Calu3 (cell line): ENCODE results near the gene ASZ1. TPM values are rescaled to one million over a fixed set of nuclear protein-coding genes. Genes with fewer than 3 reads are reported as not detected.

Source experiments
- BruUV-seq: library from RNA; stranded (reverse); fragments of 400-500 nt; replicated peaks from 2 replicates; lab custom pipeline; 2021; lab: Mats Ljungman, UMichigan
- CTCF ChIA-PET: fragments of 300-600 bp; sonication (Branson Sonifier 250); formaldehyde crosslinking; loops from one replicate; lab custom pipeline; 2022; ENCODE audit warnings: antibody characterized with exemption; lab: Charles Lee
- DNase-seq: peaks from one replicate; pipeline ENCODE4 v3.0.0; 2022
- H3K27ac Mint-ChIP-seq: one replicate; pipeline ENCODE4 v1.8.0; 2022; ENCODE audit warnings: mixed read lengths; ENCODE audit not compliant: unreplicated experiment
- H3K27me3 Mint-ChIP-seq: one replicate; pipeline ENCODE4 v1.8.0; 2022; ENCODE audit warnings: mixed read lengths; ENCODE audit not compliant: unreplicated experiment
- H3K36me3 Mint-ChIP-seq: one replicate; pipeline ENCODE4 v1.8.0; 2022; ENCODE audit warnings: mild to moderate bottlenecking, moderate library complexity, mixed read lengths; ENCODE audit not compliant: insufficient read depth, unreplicated experiment
- H3K4me1 Mint-ChIP-seq: one replicate; pipeline ENCODE4 v1.8.0; 2022; ENCODE audit warnings: mild to moderate bottlenecking, low read depth, mixed read lengths; ENCODE audit not compliant: unreplicated experiment
- H3K4me3 Mint-ChIP-seq: one replicate; pipeline ENCODE4 v1.8.0; 2022; ENCODE audit warnings: mild to moderate bottlenecking, low read depth, moderate library complexity, mixed read lengths; ENCODE audit not compliant: unreplicated experiment
- H3K9me3 Mint-ChIP-seq: one replicate; pipeline ENCODE4 v1.8.0; 2022; ENCODE audit warnings: low read depth, mixed read lengths; ENCODE audit not compliant: unreplicated experiment
- intact Hi-C: fragments of 100-400 bp; cut with micrococcal nuclease; formaldehyde crosslinking; loops from one replicate; pipeline ENCODE4 v1.10.0; 2022; ENCODE audit not compliant: unreplicated experiment
- total RNA-seq: library from RNA; stranded (reverse); gene quantifications from 2 replicates; pipeline ENCODE4 v1.2.3, GENCODE V29; 2022
- TF ChIP-seq, protein P1 (sequence below): fragments of 200-600 bp; IDR thresholded peaks from one replicate; pipeline ENCODE4 v1.8.0; 2022; ENCODE audit warnings: antibody characterized with exemption; ENCODE audit not compliant: unreplicated experiment

ASZ1 gene
- total RNA-seq, 1 experiment from 2014 or later: not detected

DNA sequence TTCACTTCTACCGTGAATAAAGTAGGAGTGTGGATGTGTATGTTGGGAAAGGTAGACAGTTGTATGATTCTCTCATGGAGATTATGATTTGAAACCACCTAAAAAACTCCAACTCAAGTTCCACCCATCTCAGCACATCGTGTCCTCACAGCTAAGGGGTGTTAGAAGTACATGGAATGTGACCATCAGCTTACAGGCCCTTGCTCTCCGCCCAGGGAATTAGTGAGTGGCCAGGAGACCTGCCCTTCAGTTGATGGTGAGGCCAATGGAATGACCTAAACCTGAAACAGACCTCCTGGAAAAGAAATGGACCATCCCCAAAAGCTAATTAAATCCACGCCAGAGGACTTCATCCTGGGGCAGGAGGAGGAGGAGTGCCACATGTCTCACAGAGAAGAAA lies 102.3 kb downstream of the ASZ1 start:
- CTCF ChIA-PET: no interaction called here
- peaks cover 10% of the 10 kb centered on the region for H3K4me1 Mint-ChIP-seq
- H3K27me3 Mint-ChIP-seq: peaks cover 77% of the 10 kb centered on the region
- no TSS peak for BruUV-seq
- no peak overlapping the region for H3K27ac Mint-ChIP-seq
- DNase-seq: no peak
- H3K36me3 Mint-ChIP-seq: peaks cover 12% of the 10 kb centered on the region
- intact Hi-C loops: no loop called here
- TF ChIP-seq, protein P1, sequence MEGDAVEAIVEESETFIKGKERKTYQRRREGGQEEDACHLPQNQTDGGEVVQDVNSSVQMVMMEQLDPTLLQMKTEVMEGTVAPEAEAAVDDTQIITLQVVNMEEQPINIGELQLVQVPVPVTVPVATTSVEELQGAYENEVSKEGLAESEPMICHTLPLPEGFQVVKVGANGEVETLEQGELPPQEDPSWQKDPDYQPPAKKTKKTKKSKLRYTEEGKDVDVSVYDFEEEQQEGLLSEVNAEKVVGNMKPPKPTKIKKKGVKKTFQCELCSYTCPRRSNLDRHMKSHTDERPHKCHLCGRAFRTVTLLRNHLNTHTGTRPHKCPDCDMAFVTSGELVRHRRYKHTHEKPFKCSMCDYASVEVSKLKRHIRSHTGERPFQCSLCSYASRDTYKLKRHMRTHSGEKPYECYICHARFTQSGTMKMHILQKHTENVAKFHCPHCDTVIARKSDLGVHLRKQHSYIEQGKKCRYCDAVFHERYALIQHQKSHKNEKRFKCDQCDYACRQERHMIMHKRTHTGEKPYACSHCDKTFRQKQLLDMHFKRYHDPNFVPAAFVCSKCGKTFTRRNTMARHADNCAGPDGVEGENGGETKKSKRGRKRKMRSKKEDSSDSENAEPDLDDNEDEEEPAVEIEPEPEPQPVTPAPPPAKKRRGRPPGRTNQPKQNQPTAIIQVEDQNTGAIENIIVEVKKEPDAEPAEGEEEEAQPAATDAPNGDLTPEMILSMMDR: no peak
- peak overlapping the region; percentile 72 for H3K4me3 Mint-ChIP-seq
- H3K9me3 Mint-ChIP-seq: peaks cover 3% of the 10 kb centered on the region

DNA sequence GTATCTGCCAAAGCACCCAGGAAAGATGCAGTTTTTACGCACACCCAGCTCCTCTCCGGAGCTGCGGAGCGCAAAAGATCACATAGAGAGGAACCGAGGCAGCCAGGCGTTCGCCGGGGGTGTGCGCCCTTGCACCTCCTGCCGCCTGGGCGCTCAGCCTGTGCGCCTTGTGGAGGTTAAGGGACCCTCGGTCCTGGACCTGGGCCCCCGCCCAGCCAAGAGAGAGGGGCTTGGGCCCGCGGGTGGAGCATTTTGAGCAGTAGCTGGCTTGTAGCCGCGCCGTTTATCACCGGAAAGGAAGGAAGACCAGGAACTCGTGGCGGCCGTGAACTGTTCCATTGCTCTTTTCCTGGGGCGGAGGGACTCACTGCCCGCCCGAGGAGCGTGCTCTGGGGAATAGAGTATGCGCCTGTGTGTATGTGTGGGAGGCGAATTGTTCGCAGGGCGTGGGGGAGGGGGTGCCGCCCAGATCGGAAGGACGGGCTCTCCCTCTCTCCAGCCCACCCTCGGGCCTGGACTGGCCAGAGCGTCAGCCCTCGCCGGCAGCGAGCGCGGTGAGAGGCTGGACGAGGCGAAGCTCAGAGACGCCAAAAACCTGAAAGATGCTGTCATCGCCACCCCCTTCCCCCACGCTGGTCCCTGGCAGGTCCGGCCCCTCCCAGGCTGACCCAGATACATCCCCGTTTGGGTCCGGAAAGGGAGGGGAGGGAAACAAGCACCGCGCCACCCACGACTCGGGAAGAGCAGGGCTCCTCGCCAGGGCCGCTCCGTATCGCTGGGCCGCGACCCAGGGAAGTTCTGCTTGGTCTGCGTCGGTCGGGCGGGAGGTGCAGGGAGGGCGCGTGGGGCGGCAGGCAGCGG lies 103.2 kb downstream of the ASZ1 start:
- BruUV-seq: no TSS peak
- Mint-ChIP-seq H3K27me3 (peaks cover 82% of the 10 kb centered on the region), H3K9me3 (peaks cover 3% of the 10 kb centered on the region), H3K27ac (no peak overlapping the region), H3K4me3 (peak overlapping the region; percentile 72), H3K36me3 (peaks cover 12% of the 10 kb centered on the region), H3K4me1 (peaks cover 10% of the 10 kb centered on the region)
- TF ChIP-seq, protein P1: no peak
- intact Hi-C loops: no loop called here
- CTCF ChIA-PET: interaction anchor here (0.5 kb wide), 1 partner anchor 232 kb away, joined by 4 read pairs; no protein-coding TSS in a partner anchor
- peak; percentile 22 for DNase-seq

DNA sequence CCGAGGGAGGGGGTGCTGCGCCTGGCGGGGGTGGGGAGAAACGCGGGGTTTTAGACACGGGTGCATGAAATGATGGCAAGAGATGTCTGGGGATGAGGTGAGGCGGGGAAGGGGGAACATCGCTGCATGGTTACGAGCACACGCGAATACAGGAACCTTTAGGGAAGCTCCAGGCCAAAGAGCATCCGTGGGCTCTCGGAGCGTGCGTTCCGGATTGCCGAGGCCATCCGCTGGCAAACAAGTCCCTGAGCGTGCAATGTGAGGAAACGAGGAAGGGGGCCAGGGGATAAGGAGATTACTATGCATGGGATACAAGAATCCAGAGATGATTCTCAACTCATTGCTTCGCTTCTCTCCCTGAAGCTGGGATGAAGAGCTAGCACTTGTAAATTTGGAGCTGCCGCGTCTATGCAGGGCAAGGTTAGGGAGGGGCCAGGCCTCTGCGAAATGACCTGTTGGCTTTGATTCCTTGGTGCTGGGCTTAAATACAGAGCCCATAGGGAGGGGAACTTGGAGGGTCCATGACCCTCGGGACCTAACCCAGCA lies 103.9 kb downstream of the ASZ1 start:
- Mint-ChIP-seq H3K27me3 (peaks cover 78% of the 10 kb centered on the region), H3K9me3 (peaks cover 3% of the 10 kb centered on the region), H3K4me1 (peaks cover 10% of the 10 kb centered on the region), H3K36me3 (peaks cover 12% of the 10 kb centered on the region), H3K4me3 (peak overlapping the region; percentile 72), H3K27ac (no peak overlapping the region)
- CTCF ChIA-PET: interaction anchor here (0.5 kb wide), 1 partner anchor 231 kb away, joined by 4 read pairs; no protein-coding TSS in a partner anchor
- intact Hi-C loops: no loop called here
- TF ChIP-seq, protein P1: no peak
- no peak for DNase-seq
- BruUV-seq: no TSS peak

DNA sequence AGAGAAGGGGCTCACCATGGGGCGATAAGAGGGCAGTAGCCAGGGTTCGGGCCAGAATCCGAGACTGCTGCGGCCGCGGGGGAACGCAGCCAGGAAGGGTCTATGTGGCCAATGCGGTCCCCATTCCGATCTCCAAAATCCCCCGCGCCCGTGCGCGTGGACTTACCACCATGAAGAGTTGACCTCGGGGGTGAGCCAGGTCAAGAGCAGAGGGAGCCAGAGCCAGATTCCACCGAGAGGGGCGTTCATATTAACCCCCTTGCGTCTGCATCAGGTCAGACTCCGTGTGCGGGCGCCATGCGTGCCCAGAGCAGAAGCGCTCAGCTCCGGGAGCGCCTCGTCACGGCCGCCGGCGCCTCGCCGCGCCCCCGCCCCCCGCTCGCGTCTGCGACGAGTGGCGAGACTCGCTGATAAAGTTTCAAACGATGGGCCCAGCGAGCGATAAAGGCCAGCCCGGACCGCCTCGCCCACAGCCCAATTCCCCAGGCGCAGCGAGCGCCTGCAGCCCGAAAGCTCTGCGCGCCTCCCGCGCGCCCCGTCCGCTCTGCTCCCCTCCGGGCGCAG lies 104.5 kb downstream of the ASZ1 start, which contains the start of gene WNT2:
Gene WNT2, minus strand, starts transcription at position 318 of the 564 bp plus-strand sequence. Its CDS starts 69 bp downstream, at position 249.
- CTCF ChIA-PET: no interaction called here
- Mint-ChIP-seq H3K36me3 (peaks cover 12% of the 10 kb centered on the region), H3K27ac (no peak within 1 kb of the TSS), H3K9me3 (peaks cover 3% of the 10 kb centered on the region), H3K4me3 (peak within 1 kb of the TSS; percentile 72), H3K4me1 (peaks cover 10% of the 10 kb centered on the region), H3K27me3 (peaks cover 75% of the 10 kb centered on the region)
- TF ChIP-seq, protein P1: no peak
- BruUV-seq: no TSS peak
- no peak for DNase-seq
- intact Hi-C loops: no loop called here
